ENCODE measurements around the gene ARL6IP5. TPM values are rescaled to one million over a fixed set of nuclear protein-coding genes. Genes with fewer than 3 reads are reported as not detected.
A peak's percentile ranks its signal among the peaks of the same experiment; 100 is the strongest.

The ARL6IP5 gene
- total and polyA plus RNA-seq, 12 donors: 100 to 276 (median 185) TPM

- WGBS, 4 donors: 0 to 2% (median 1%) methylated on average over 7 to 8 of the region's 8 CpGs
Measured at GRCh38 chr3:69085833-69086722, 1.3 kb downstream of the ARL6IP5 start.

DNA sequence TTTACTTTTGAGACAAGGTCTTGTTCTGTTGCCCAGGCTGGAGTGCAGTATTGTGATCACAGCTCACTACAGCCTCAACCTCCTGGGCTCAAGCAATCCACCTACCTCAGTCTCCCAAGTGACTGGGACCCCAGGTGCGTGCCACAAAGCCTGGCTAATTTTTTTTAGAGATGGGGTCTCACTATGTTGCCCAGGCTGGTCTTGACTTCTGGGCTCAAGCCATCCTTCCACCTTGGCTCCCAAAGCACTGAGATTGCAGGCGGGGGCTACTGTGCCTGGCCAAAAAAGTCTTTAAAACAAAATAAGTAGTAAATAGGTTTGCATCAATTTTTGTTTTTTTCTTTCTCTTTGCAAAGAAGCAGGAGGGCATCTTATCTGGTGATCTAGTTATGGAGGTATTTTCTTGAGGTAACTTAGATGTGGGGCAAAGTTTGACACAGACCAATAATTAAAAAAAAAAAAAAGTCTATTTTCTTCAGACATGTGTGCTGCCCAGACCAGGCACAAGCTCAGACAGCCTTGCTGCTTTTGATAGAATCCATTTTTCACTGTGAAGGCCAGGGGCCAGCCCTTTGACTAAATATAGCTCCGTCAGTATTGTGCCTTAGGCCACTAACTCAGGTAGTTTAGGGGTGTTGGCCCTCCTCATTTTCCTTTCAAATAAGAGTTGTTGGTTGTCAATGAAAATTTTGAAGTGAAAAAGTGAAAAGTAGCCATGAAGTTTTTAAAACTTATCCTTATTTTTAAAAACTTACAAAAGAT, 2.5 kb downstream of the ARL6IP5 start:
- TF ChIP-seq, protein P1, sequence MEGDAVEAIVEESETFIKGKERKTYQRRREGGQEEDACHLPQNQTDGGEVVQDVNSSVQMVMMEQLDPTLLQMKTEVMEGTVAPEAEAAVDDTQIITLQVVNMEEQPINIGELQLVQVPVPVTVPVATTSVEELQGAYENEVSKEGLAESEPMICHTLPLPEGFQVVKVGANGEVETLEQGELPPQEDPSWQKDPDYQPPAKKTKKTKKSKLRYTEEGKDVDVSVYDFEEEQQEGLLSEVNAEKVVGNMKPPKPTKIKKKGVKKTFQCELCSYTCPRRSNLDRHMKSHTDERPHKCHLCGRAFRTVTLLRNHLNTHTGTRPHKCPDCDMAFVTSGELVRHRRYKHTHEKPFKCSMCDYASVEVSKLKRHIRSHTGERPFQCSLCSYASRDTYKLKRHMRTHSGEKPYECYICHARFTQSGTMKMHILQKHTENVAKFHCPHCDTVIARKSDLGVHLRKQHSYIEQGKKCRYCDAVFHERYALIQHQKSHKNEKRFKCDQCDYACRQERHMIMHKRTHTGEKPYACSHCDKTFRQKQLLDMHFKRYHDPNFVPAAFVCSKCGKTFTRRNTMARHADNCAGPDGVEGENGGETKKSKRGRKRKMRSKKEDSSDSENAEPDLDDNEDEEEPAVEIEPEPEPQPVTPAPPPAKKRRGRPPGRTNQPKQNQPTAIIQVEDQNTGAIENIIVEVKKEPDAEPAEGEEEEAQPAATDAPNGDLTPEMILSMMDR (IDR thresholded peaks at IDR 0.05): no peak
- TF ChIP-seq POLR2A (IDR thresholded peaks at IDR 0.05): no peak
- H3K36me3 ChIP-seq (replicated peaks in 1 of 2): peaks cover 0 to 7% of the 10 kb centered on the region in 2 donors
- no peaks in the 10 kb centered on the region for H3K9me3 ChIP-seq (replicated peaks in 1 of 3)
- H3K27ac ChIP-seq: peak overlapping the region; percentile 66 to 96 (median 90)
- no peaks in the 10 kb centered on the region for H3K27me3 ChIP-seq
- 53 to 71% (median 64%) methylated on average over 3 of the region's 3 CpGs for WGBS, 4 donors
- peaks cover 59 to 81% of the 10 kb centered on the region in 2 donors for H3K4me1 ChIP-seq (replicated peaks in 1 of 2)
- DNase-seq: peak in 1 of 7 donors; percentile 39
- H3K4me3 ChIP-seq: peak overlapping the region in 1 of 4 donors; percentile 92
- intact Hi-C loops (cut with DNase I): no loop called here

More at GRCh38 chr3:69085833-69086722, 1.3 kb downstream of the ARL6IP5 start:
- intact Hi-C loops (cut with DNase I): no loop called here
- H3K4me1 ChIP-seq (replicated peaks in 1 of 2): peaks cover 49 to 74% of the 10 kb centered on the region in 2 donors
- peak overlapping the region; percentile 66 to 96 (median 90) for H3K27ac ChIP-seq
- no peaks in the 10 kb centered on the region for H3K9me3 ChIP-seq (replicated peaks in 1 of 3)
- DNase-seq: peak; percentile 88 to 97 (median 95)
- no peaks in the 10 kb centered on the region for H3K27me3 ChIP-seq
- peaks cover 0 to 6% of the 10 kb centered on the region in 2 donors for H3K36me3 ChIP-seq (replicated peaks in 1 of 2)
- TF ChIP-seq POLR2A (IDR thresholded peaks at IDR 0.05): peak in 1 of 2 donors; percentile 72
- TF ChIP-seq, protein P1 (IDR thresholded peaks at IDR 0.05): no peak
- peak overlapping the region; percentile 58 to 92 (median 66) for H3K4me3 ChIP-seq

- DNase-seq: no peak
- TF ChIP-seq, protein P1 (IDR thresholded peaks at IDR 0.05): no peak
- Histone ChIP-seq H3K27me3 (no peaks in the 10 kb centered on the region), H3K27ac (peak overlapping the region in 4 of 5 donors; percentile 17 to 96 (median 58)), H3K9me3 (replicated peaks in 1 of 3) (no peaks in the 10 kb centered on the region), H3K36me3 (replicated peaks in 1 of 2) (peaks cover 0 to 7% of the 10 kb centered on the region in 2 donors), H3K4me3 (peak overlapping the region in 1 of 4 donors; percentile 92), H3K4me1 (replicated peaks in 1 of 2) (peaks cover 67 to 81% of the 10 kb centered on the region in 2 donors)
- WGBS, 4 donors: 21 to 58% (median 40%) methylated on average over 1 to 2 of the region's 2 CpGs
- intact Hi-C loops (cut with DNase I): no loop called here
Measured at GRCh38 chr3:69088063-69088462, 3.3 kb downstream of the ARL6IP5 start.

DNA sequence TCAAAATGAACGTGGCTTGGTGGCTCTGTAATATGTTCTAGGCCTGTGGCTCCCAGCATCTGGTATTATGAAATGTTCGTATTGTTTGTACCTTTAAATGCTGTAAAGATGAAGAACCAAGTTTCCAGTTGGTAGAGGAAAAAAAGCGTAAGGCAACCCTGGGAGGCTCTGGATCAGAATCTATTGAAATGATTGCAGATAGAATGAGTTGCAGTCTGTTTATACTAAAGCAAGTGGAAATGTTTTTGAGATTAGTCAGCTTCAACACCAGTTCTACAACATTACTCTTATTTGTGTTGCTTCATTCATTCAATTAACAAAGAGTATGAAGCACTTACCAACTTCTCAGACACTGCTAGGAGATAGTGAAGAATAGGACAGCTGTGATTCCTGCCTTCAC, 5.3 kb downstream of the ARL6IP5 start:
- Histone ChIP-seq H3K4me1 (replicated peaks in 1 of 2) (peaks cover 72 to 86% of the 10 kb centered on the region in 2 donors), H3K27me3 (no peaks in the 10 kb centered on the region), H3K4me3 (peak overlapping the region in 1 of 4 donors; percentile 15), H3K9me3 (replicated peaks in 1 of 3) (no peaks in the 10 kb centered on the region), H3K36me3 (replicated peaks in 1 of 2) (peaks cover 0 to 7% of the 10 kb centered on the region in 2 donors), H3K27ac (peak overlapping the region in 3 of 5 donors; percentile 38 to 66 (median 62))
- peak in 1 of 2 donors; percentile 36 for TF ChIP-seq POLR2A (IDR thresholded peaks at IDR 0.05)
- TF ChIP-seq, protein P1 (IDR thresholded peaks at IDR 0.05): no peak
- WGBS, 4 donors: 43 to 58% (median 51%) methylated on average over 3 of the region's 3 CpGs
- intact Hi-C loops (cut with DNase I): no loop called here
- no peak for DNase-seq

All from adrenal gland (tissue), 12 donors.